Skeletal muscle satellite cell (primary cell): ENCODE data around the gene SEC62.

ENCODE experiments used
- H3K27me3 ChIP-seq: 2 replicates; pipeline ENCODE4 v1.7.0; 2013; ENCODE audit warnings: low read length; ENCODE audit not compliant: control insufficient read depth, insufficient read depth
- H3K36me3 ChIP-seq: 2 replicates; pipeline ENCODE4 v1.7.0; 2013; ENCODE audit warnings: mild to moderate bottlenecking, control low read depth, low read length; ENCODE audit not compliant: insufficient read depth
- H3K4me1 ChIP-seq: 2 replicates; pipeline ENCODE4 v1.7.0; 2013; ENCODE audit warnings: low read length; ENCODE audit not compliant: control insufficient read depth, insufficient read depth
- H3K4me2 ChIP-seq: 2 replicates; pipeline ENCODE4 v1.7.0; 2013; ENCODE audit warnings: mild to moderate bottlenecking, low read length
- H3K4me3 ChIP-seq: 2 replicates; pipeline ENCODE4 v1.7.0; 2013; ENCODE audit warnings: low read length
- H3K9ac ChIP-seq: 2 replicates; pipeline ENCODE4 v1.7.0; 2013; ENCODE audit warnings: mild to moderate bottlenecking, low read depth, low read length, moderate library complexity
- H3K9me3 ChIP-seq: replicated peaks from 2 replicates; pipeline ENCODE4 v1.7.0; 2013; ENCODE audit warnings: mild to moderate bottlenecking, control low read depth, low read length

SEC62 gene

DNA sequence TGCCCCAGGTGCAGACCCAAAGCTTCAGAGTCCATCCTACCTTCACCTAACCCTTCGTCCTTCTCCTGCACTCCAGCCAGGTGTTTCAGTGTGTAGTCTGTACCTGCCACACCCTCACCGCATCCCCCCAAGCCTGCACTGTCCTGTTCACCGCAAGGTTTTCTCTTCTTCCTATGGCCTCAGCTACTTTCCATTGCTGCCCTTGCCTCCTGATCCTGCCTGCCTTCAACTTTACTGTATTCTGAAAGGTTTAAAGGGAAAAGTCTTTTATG is 80.5 kb downstream of the SEC62 start:
- Histone ChIP-seq H3K4me1 (peaks cover 8% of the 10 kb centered on the region), H3K36me3 (no peaks in the 10 kb centered on the region), H3K4me2 (no peak overlapping the region), H3K9me3 (no peaks in the 10 kb centered on the region), H3K9ac (no peak overlapping the region), H3K4me3 (no peak overlapping the region), H3K27me3 (no peaks in the 10 kb centered on the region)
